LNCaP clone FGC (cell line): Measurements from ENCODE around the gene PYGM.

ENCODE experiments used
- DNase-seq: peaks from one replicate; pipeline ENCODE4 v3.0.0-alpha.2; 2011; ENCODE audit warnings: low read depth
- H3K4me3 ChIP-seq: 2 replicates; pipeline ENCODE4 v1.5.1; 2011; ENCODE audit warnings: mild to moderate bottlenecking, low read depth, low read length, control low read depth
- CTCF ChIP-seq: IDR thresholded peaks from 2 replicates; pipeline ENCODE4 v1.5.1; 2012; ENCODE audit warnings: mild to moderate bottlenecking; ENCODE audit not compliant: control insufficient read depth, insufficient read depth; ENCODE audit errors: extremely low read depth

PYGM gene

DNA sequence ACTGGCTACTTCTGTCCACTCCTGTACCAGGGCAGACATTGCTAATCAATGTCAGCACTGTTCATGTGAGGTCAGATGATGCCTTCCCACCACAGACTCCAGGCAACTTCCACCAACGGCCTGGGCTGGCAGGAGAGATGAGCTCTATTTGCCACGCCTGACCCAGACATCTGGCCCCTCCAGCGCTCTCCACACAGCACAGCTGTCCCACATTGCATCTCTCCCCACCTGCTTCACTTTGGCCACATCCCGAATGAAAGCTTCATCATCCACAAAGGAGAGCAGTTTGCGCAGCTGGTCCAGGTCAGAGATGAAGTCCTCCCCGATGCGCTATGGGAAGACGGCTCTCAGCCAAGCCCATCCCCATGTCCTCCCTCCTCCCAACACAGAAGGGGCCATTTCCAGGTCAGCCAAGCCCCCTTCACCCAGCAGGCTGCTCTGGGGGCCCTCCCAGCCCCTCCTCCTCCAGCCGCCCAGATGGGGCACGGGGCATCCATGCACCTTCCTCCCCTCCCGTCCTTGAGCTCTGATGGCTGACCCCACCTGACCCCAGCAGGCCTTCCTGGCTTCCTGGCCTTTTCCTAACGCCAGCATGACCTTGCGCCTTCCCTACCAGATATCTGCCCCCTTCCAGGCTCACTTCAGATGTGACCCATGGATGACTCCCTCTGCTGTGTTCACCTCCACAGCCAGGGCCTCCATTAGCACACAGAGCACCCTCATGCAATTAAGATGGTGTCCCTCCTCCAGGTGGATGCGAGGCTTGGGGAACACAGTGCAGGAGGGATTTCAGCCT lies 7.4 kb downstream of the PYGM start:
- H3K4me3 ChIP-seq = no peak overlapping the region
- no peak for TF ChIP-seq CTCF
- no peak for DNase-seq

- TF ChIP-seq CTCF = no peak
- no peak overlapping the region for H3K4me3 ChIP-seq
- DNase-seq = no peak
These were observed 8.2 kb downstream of the PYGM start for GRCh38 chr11:64751580-64751979.

- no peak for TF ChIP-seq CTCF
- no peak overlapping the region for H3K4me3 ChIP-seq
- DNase-seq = no peak
These were observed 8.6 kb downstream of the PYGM start for GRCh38 chr11:64751136-64751535.

DNA sequence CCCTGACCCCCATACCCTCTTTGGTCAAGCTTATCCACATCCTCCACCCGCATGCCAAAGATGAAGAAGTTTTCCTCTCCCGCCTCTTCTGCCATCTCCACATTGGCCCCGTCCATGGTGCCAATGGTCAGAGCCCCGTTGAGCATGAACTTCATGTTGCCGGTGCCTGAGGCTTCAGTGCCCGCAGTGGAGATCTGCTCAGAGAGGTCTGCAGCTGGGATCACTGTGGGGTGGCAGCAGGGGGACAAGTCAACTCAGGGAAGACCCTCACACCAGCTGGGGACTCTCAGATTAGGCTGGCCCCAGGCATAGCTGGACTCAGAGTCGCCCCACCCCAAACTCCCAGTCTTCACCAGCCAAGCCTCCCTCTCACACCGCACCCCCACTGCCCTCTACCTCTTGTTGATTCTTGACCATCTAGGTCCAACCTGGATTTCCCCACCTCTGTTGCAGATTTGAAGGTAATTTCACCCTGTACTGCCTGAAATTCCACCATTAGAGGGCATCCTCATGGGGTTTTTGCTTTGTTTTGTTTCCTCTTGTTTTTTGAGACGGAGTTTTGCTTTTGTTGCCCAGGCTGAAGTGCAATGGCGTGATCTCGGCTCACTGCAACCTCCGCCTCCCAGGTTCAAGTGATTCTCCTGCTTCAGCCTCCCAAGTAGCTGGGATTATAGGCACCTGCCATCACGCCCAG lies 9.3 kb downstream of the PYGM start:
- TF ChIP-seq CTCF = no peak
- no peak overlapping the region for H3K4me3 ChIP-seq
- no peak for DNase-seq

DNA sequence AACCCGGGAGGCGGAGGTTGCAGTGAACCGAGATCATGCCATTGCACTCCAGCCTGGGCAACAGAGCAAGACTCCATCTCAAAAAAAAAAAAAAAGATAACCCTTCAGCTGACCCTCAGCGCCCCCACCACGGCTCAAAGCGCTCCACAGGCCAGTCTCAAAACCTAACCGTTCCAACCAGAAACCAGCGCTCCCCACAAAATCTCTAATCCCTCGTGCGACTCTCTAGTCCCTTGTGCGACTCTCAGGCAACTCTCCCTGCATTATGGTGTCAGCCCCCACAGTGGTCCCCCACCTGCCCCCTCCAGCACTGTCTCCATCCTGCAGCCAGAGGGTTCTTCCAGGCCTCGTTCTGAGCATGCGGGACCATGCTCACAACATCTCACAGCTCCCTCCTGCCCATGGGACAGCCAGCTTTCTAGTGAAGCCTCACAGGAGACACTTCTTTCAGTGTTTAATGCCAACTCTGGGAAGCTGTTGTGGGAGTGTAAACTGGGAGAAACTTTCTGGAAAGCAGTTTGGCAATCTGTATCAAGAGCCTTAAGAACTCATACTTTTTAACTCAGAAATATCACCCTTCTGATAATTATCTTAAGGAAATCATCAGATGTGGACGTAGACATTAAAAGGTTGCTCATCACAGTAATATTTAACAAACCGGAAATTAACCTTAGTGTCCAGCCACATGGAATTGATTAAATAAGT lies 11.7 kb downstream of the PYGM start:
- no peak for DNase-seq
- no peak for TF ChIP-seq CTCF

GRCh38 chr11:64746486-64746885 lies 13.3 kb downstream of the PYGM start:
- DNase-seq = no peak
- TF ChIP-seq CTCF = no peak
- no peak overlapping the region for H3K4me3 ChIP-seq

More for the DNA sequence above, 11.7 kb downstream of the PYGM start:
- H3K4me3 ChIP-seq = no peak overlapping the region
